ENCODE data around the gene RNF11.
A peak's percentile ranks its signal among the peaks of the same experiment; 100 is the strongest.

The RNF11 gene

DNA sequence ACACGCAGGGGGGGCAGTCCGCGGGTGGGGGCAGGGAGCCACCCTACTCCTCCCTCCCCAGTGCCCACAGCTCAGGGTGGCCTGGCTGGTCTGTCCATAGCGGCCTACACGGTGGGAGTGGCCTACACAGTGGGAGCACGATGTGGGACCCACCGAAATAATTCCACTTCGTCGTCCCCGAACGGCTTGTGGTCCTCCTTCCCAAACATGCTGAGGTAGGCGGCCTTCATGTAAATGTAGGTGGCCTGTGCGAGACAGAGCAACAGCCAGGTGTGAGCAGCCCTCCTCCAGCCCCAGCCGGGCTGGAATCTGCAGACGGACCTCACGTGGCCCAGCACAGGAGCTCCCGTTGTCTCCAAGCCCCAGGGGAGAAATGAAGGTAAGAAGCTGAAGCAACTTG is 59.9 kb downstream of the RNF11 start:
- DNase-seq (ENCODE audit: low read depth, low spot score), result no peak

GRCh38 chr1:51296383-51297357 is 60.6 kb downstream of the RNF11 start:
- DNase-seq (ENCODE audit: low read depth, low spot score), result peak; percentile 35

GRCh38 chr1:51297401-51298321 is 61.6 kb downstream of the RNF11 start:
- no peak for DNase-seq (ENCODE audit: low read depth, low spot score)

DNA sequence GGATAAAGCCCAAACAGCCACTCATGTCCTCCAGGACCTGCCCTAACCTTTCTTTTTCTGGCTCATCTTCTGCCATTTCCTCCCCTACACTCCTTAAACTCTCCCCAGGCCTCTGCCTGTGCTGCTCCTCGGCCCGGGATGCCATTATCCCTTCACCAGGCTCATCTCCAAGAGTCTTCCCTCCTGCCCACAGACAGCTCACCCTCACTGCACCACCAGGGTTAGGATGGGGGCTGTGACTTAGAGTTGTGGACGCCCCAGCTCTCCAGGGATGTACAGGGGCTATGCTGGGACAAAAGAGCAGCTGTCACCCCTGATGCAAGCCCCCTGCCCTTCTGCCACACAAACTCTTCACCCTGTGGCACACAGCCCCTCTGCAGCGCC is 62.2 kb downstream of the RNF11 start:
- DNase-seq (ENCODE audit: low read depth, low spot score), result no peak

DNA sequence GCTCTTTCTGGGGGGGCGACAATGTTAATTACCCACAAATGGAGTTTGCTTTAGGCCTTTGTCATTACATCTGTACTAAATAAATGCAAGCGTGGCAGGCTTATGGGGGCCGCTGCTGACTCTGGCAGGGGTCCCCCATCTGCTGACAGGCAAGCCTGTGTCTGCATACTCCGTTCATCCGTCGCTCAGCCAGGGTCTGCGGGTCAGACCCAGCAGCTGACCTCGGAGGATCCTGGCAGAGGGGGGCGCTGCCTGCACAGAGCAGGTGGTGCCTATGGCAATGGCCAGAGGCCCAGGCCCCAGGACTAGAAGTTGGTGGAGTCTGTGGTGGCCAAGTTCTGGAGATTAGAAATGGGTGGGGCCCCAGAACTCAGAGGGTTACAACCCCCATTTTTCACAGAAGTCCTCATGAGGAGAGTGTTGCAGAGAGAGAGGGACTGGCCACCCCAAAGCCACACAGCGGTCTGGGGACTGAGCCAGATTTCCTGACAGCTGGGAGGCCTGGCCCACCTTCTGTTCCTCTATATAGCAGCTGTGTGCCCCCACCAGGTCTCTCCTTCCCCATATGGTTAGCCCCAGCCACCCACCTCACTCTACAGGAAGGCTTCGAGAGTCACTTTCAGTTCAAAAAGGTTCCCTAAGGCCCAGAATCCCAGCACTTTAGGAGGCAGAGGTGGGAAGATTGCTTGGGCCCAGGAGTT is 63.3 kb downstream of the RNF11 start:
- no peak for DNase-seq (ENCODE audit: low read depth, low spot score)

DNA sequence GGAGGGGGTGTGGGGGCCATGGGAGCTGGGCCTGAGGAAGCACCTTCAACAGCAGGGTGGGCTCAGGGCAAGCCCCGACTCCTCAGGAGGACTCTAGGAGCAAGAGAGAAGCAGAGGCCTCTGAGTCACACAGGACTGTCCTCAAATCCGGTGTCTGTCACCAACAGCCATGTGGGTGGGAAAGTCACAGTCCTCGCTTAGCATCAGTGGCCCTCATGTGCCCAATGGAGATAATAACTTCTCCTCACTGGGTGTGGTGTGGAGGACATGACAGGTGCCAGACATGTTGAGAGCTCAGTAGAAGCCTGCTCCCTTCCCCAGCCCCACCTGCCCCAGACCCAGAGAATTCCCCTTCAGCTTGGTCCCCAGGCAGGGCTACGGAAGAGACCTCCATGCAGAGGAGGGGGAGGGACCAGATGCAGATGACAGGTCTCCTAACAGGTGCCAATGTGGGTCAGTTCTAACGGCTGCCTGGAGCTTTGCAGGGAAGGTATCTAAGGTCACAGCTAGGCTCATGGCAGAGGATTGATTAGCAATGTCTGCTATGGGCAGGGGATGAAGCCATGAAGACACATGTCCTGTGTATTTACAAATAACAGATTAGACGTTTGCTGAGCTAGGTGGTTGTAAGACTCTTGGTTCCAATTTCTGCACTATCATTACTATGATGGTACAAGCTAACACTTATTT is 64.1 kb downstream of the RNF11 start:
- no peak for DNase-seq (ENCODE audit: low read depth, low spot score)

- no peak for DNase-seq (ENCODE audit: low read depth, low spot score)
Measured at GRCh38 chr1:51301152-51301843, 65.2 kb downstream of the RNF11 start.

- no peak for DNase-seq (ENCODE audit: low read depth, low spot score)
Measured at GRCh38 chr1:51301844-51302162, 65.7 kb downstream of the RNF11 start.

GRCh38 chr1:51302270-51302669 is 66.2 kb downstream of the RNF11 start:
- no peak for DNase-seq (ENCODE audit: low read depth, low spot score)

DNA sequence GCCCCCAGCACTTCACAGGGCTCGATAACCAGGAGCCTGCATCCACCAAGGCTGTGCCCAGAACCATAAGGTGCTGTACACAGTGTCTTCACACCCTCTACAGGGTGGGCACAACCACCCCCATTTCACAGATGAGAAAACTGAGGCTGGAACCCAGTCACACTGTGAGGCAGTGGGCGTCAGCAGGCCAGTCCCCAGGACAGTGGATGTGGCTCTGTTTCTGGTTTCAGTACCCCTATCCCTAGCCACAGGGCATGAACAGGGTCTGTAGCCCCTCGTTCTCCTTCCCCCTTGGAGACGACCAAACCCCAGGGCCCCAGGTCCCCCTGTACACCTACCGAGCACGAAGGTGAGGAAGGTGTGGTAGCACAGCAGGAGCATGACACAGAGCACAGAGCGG is 66.7 kb downstream of the RNF11 start:
- no peak for DNase-seq (ENCODE audit: low read depth, low spot score)

DNA sequence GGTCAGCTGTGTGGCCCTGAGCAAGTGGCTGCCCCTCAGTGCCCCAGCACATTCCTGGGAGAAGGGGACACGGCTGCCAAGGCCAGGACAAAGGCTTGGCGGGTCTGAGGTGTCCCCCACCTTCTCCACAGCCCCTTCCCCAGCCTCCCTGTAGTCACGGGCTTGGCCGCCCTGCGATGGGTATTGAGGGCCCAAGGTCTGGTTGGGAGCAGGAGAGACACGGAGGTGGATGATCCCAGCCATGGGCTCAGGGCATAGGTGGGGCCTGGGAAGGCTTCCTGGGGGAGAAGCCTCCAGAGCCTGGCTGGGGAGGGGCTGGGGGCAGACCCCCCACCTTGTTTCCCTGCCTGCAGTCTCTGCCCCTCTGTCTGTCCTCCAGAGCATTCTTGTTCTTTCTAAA is 67.2 kb downstream of the RNF11 start:
- no peak for DNase-seq (ENCODE audit: low read depth, low spot score)

- no peak for DNase-seq (ENCODE audit: low read depth, low spot score)
Measured at GRCh38 chr1:51303751-51304251, 67.7 kb downstream of the RNF11 start.

DNA sequence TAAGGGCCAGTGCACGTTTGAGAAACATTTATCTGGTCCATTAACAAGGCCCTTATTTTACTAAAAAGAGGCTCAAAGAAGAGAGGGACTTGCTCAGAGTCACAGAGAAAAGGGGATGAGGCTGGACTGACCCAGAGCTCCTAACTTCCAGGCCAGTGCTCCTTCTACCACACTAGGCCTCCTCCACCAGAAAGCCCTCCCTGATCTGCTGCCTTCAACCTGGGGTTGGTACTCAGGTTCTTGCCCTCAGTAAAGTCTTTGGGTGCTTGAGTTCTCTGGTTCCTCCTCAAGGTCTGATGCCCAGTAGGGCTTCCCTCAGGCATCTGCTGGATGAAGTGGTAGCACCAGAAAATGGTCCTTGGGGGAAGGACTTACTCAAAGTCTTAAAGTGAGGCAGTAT is 68.3 kb downstream of the RNF11 start:
- no peak for DNase-seq (ENCODE audit: low read depth, low spot score)

- DNase-seq (ENCODE audit: low read depth, low spot score), result no peak
Measured at GRCh38 chr1:51305371-51305823, 69.3 kb downstream of the RNF11 start.

DNA sequence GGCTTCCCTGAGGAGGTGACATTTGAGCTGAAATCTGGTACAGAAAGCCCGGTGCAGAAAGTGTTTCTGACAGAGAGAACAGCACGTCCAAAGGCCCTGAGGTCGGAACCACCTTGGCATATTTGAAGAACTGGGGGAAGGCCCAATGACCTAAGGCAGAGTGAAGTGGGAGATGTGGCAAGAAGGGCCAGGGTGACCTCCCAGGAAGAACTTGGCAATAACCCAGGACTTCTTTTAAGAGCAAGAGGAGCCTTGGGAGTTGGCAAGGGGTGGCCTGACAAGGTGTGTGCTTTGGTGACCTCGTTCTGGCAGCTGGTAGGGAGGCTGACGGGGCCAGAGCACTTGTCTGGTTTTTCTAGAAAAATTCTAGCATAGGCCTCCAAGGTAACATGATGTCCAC is 70.9 kb downstream of the RNF11 start:
- no peak for DNase-seq (ENCODE audit: low read depth, low spot score)

DNA sequence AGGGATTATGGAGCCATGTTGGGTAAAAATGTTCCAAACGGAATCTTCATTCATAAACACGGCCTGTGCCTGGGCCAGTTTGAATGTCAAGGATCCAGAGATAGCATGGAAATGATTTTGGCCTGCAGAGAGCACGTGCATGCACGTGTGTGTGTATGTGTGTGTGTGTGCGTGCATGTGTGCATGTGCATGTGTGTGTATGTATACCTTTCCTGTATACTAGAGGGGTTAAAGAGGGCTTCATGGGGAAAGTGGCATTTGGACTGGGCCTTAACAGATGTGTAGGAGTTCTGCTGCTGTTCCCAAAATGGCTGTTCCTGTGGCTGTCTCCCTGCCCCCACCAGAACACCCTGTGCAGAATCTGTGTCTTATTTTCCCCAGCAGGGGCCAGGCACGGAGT is 72.6 kb downstream of the RNF11 start:
- no peak for DNase-seq (ENCODE audit: low read depth, low spot score)

GRCh38 chr1:51309291-51309690 is 73.2 kb downstream of the RNF11 start:
- no peak for DNase-seq (ENCODE audit: low read depth, low spot score)

- no peak for DNase-seq (ENCODE audit: low read depth, low spot score)
Measured at GRCh38 chr1:51310871-51311613, 75.0 kb downstream of the RNF11 start.

DNA sequence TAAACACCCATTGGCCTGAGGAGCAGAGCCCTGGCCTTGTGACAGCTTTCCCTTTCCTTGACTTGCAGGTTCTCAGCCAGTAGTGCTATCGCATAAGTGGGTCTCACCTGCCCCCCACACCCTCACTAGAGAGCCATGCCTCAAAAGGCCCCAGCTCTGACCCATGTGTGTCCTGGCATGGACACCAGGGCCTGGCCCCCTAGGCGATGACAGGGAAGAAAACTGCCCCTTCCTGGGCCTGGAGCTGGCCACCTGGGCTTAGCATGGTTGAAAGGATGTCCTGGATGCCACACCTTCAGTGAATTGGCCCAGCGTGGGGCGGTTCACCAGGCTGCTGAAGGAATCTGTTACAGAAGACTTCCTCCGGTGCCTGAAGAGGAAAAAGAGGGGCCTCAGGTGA is 75.8 kb downstream of the RNF11 start:
- DNase-seq (ENCODE audit: low read depth, low spot score), result no peak

- no peak for DNase-seq (ENCODE audit: low read depth, low spot score)
Measured at GRCh38 chr1:51312718-51313117, 76.6 kb downstream of the RNF11 start.
